Spleen (tissue), 7 donors: Measurements from ENCODE around the gene PAXX.

Source experiments
- CTCF ChIP-seq, 11 experiments: fragments of 200-600 bp in 7 of 11; fragments of 450-650 bp in 4 of 11; sonication (generic) in 4 of 11; IDR thresholded peaks in 8 of 11; conservative IDR thresholded peaks in 3 of 11; 1 replicate in 7 of 11; 2 replicates in 4 of 11; pipeline versions ENCODE4 v1.4.0 to v1.8.0; 2016 to 2021; ENCODE audit warnings: antibody characterized with exemption in 11 of 11, inconsistent platforms in 4 of 11, mild to moderate bottlenecking in 1 of 11
- POLR2A ChIP-seq, 3 donors: fragments of 450-650 bp; IDR thresholded peaks; one replicate each; pipeline ENCODE4 v1.5.1; 2017; ENCODE audit warnings: antibody characterized with exemption in 3 of 3, mild to moderate bottlenecking in 1 of 3
- donor health status: DM: no; HTN: no; CAD: no; lungs with moderate emphysema.
- donor health status: DM: no; HTN: no; CAD: no.
- donor health status: DM: no; HTN: no; CAD: no.

GRCh38 chr9:136951541-136952320 is 40.5 kb upstream of the PAXX start, which contains the start of gene LCN12:
- no peak for TF ChIP-seq POLR2A (IDR thresholded peaks at IDR 0.05)
- TF ChIP-seq CTCF (IDR thresholded peaks at IDR 0.05 in 8 of 11, conservative IDR thresholded peaks at IDR 0.05 in 3 of 11): no peak
